RKO (cell line): Measurements from ENCODE around the gene SLC7A5.
"Not testable (repeated sequence)": the region's sequence is repeated elsewhere in the genome, so short reads cannot be mapped to it uniquely, and the experiment has no call there.

Experiments
- DNase-seq: peaks from one replicate; pipeline ENCODE4 v3.0.0-alpha.2; 2016; ENCODE audit warnings: low spot score

Gene SLC7A5

GRCh38 chr16:87822108-87822970, 47.0 kb downstream of the SLC7A5 start:
- no peak for DNase-seq

DNA sequence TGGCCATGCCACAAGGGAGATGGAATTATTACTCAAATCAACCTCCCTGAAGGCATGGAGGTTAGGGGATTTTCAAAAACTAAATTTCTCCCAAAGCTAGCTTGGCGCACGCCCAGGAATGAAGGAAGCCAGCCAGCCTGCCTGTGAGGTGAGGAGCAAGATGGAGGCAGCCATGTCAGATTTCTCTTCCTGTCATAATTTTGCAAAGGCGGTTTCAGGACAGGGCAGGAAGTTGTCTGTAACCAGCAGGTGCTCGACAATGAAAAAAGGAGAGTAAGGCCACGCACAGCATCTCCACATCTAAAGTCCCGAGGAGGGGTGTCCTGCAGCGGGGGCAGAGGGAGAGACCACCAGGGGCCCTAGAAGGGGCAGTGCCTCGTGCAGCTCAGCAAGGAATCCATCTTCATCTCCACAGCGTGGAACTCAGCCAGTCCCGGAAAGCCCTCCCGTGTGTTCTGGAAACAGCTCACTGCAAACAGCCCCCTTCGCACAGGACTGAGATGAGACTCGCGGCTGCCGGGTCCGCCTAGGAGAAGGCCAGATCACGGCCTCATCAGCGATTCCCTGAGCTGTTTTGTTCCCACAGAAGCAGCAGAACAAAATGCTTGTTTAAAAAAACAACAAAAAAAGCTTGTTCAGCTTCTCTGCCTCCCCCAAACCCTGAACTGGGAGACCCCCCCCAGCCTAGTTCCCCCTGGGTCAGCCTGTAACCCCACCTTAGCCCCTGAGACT, 47.8 kb downstream of the SLC7A5 start:
- DNase-seq: no peak

GRCh38 chr16:87819983-87820382, 49.3 kb downstream of the SLC7A5 start:
- DNase-seq: no peak

DNA sequence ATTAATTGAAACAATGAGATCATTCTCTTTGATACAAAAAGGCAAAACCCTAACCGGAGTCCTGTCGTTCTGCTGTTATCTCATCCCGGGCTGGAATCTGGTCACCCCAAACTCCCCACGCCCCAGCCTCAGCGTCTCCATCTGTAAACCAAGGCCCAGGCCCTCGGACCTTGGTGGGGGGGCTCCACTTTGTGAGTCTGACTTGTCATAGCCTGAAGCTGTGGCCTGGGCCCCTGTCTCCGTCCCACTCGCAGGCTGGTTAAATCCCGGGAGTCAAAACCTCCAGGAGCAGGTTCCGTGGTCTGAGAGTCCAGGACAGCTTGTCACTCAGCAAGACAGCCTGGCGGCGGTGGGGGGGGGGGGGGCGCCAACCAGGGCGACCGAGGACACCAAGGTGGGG, 50.0 kb downstream of the SLC7A5 start:
- DNase-seq: no peak

GRCh38 chr16:87818533-87819161, 50.7 kb downstream of the SLC7A5 start:
- no peak for DNase-seq

- no peak for DNase-seq
These were observed 51.4 kb downstream of the SLC7A5 start for GRCh38 chr16:87817910-87818309.

GRCh38 chr16:87817370-87817769, 51.9 kb downstream of the SLC7A5 start:
- not testable (repeated sequence) for DNase-seq

GRCh38 chr16:87816507-87817100, 52.7 kb downstream of the SLC7A5 start:
- no peak for DNase-seq

GRCh38 chr16:87815567-87815966, 53.7 kb downstream of the SLC7A5 start:
- no peak for DNase-seq

GRCh38 chr16:87812200-87812656, 57.1 kb downstream of the SLC7A5 start:
- DNase-seq: no peak

DNA sequence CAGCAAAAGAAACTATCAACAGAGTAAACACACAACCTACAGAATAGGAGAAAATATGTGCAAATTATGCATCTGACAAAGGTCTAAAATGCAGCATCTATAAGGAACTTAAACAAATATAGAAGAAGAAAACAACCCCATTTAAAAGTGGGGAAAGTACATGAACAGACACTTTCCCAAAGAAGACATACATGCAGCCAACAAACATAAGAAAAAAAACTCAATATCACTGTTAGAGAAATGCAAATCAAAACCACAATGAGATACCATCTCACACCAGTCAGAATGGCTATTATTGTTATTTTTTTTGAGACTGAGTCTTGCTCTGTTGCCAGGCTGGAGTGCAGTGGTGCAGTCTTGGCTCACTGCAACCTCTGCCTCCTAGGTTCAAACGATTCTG, 57.9 kb downstream of the SLC7A5 start:
- DNase-seq: not testable (repeated sequence)

DNA sequence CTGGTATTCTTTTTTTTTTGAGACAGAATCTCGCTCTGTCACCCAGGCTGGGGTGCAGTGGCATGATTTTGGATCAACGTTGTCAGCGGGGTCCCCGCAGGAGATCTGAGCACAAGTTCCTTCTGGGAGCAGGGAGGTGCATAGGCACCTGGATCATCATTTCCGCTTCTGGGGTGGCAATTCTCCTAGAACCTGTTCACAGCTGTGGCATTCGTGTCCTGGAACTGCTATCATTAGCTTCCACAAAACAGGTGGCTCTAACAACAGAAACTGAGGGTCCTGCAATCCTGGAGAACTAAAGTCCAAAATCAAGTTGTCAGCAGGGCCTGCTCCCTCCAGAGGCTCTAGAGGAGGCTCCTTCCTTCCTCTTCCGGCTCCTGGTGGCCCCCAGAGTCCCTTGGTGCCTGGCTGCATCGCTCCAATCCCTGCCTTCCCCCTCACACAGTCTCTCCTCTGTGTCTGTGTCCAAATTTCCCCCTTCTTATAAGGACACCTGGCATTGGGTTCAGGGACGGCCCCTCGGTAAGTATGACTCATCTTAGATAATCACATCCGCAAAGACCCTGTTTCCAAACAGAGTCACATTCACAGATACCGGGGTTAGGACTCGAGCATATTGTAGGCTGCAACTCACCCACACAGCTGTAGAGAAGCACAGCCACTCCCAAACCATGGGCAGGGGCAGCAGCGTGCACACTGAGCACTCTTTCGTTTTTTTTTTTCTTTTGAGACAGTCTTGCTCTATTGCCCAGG, 60.0 kb downstream of the SLC7A5 start:
- DNase-seq: no peak

DNA sequence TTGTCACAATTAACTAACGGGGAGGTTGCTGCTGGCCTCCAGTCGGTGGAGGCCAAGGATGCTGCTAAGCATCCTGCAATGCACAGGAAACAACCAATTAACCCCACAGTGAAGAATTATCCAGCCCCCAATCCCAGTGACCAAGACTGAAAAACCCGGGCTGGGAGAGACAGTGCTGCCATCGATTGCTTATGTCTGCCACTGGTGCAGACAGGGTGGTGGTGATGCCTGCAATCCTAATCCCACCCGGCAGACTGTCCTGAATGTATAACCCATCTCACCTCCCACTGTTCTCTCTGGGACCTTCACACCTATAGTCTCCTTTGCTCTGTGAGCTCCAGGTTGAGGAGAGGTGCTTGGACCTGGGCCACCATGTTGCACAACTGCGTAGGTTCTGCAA, 61.2 kb downstream of the SLC7A5 start:
- DNase-seq: no peak

DNA sequence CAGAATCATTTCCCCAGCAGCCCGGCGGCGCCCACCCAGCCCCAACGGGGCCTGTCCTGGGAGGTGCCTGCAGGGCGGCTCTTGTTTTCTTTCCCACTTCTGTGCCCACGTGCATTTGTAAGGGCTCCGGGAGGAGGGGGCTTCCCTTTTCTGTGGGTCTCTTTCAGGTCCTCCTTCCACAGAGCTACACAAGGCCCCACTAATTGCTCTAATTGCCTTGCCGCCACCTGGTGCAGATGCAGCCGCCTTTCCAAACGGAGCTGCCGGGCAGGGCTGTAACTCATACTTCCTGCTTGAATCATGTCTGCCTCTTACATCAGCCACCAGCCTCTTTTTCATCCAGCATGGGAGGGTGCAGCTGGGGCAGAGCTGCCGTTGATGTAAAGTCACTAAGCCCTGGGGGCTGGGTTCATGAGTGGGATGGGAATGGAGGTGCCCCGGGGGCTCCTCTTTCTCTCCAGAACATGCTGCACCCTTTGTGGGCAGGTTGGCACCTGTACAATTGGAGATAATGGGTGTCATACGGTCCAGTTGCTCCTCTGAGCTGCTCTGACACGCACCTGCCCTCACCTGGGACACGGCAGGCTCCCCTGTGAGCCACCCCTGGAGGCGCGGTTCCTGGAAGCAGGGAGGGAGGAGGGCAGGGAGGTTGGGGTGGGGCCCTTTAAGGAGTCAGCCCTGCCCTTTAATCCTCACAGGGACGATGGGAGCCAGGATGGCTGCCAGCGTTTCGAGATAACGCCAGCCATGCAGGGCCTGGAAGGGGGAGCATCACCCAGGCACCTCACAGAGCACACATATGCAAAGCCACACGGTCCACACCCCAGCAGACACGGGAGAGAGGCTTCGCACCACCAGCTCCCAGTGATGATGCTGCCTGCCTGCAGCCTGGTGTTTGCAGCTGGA, 62.4 kb downstream of the SLC7A5 start:
- peak; percentile 90 for DNase-seq

DNA sequence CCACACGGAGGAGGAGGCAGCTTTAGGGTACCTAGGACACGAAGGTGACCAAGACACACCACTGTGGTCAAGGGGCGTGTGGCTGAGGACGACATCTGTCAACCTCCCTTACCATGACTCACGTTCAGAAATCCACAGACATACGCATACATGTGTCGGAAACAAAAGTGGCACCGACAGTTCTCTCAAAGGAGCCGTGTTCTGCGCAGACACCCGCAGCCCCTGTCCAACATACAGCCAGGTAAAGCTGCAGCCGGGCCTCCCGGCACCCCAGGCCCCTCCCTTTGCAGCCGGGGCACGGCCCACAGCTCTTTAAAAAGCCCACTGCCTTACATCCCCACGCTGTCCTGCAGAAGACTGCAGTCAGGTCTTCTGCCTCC, 63.1 kb downstream of the SLC7A5 start:
- DNase-seq: no peak

DNA sequence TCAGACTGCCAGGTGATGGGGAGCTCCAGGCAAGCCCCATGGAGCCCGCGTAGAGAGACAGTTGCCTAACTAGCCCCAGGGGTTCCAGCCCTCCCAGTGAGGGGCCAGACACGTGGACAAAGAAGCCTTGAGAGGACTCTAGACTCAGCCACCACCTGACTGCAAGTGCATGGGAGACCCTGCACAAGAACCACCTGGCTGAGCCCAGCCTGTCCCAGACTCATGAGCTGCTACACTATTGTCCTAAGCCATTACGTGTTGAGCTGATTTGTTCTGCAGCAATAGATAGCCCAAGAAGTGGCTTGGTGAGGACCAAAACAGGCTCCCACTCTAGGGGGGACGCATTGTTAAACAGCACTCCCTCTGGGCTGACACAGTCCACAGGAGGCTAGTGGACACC, 65.9 kb downstream of the SLC7A5 start:
- DNase-seq: no peak

DNA sequence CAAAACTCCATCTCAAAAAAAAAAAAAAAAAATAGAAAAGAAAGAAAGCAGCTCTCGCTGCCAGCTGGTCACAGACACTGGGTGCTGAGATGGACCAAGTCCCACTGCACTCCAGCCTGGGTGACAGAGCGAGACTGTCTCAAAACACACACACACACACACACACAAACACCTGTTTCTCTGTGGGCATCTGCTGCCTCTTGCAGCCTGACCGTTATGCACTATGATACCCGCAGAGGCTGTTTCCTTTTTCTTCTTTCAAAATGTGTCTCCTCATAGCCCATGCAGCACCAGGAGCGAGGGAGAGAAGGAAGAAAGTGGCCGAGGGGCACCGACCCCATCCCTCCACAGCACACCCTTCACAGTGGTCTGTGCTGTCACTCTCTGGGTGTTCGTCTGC, 66.6 kb downstream of the SLC7A5 start:
- no peak for DNase-seq

DNA sequence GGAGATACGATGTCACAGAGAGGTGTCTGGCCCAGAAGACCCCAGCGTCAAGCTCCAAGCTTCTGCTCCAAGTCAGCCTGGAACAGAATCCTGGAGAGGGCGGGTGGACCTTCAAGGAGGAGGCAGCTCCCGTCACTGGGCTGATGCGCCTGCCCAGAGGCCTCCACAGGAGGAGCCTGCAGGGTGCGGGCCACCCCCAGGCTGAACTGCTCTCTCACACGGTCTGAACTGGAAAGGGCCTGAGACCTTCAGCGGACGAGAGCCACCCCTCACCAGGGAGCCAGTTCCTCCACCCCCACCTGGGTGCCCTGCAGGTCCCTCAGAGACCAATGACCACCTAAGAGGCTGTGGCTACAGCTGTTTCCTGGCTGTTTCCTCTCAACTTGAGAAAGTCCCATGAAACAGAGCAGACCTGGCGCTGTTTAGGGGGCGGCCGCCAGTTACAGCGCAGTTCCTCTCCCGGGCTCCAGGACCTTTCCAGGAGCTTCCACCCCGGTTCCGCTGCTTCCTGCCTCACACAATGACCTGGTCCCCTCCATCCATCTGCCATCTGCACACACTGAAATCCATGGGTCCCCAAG, 67.5 kb downstream of the SLC7A5 start:
- no peak for DNase-seq

GRCh38 chr16:87800497-87800896, 68.8 kb downstream of the SLC7A5 start:
- no peak for DNase-seq

DNA sequence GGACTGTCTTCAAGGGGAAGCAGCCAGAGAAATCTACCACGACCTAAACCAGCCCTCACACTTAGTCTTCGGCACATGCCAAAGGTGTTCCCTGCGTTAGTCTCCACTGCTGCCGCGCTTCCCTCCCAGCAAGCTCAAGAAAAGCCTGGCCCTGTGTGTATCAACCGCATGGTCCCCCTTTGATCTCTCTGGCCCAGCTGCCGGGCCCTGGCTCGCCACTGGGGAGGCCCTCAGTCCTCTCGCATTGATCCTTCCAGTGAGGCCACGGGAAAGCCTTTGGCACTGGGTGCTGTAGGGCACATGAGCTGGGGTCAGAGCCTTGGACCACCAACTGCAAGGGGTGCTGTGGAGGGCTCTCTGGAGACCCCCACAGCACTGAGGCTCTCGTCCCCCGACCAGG, 74.0 kb downstream of the SLC7A5 start:
- no peak for DNase-seq
